WI38 (cell line): ENCODE results near the gene APOL5.

Source experiments
- H3K4me3 ChIP-seq: 2 replicates; pipeline ENCODE4 v1.5.1; 2011; ENCODE audit warnings: low read depth, mild to moderate bottlenecking, control low read depth, low read length
- CTCF ChIP-seq: IDR thresholded peaks from 2 replicates; pipeline ENCODE4 v1.5.1; 2012; ENCODE audit warnings: low read depth, mild to moderate bottlenecking, control low read depth, low read length

The APOL5 gene

GRCh38 chr22:35775339-35775738 lies 57.7 kb downstream of the APOL5 start:
- H3K4me3 ChIP-seq: no peak overlapping the region
- no peak for TF ChIP-seq CTCF

- TF ChIP-seq CTCF: no peak
- peak overlapping the region; percentile 27; the same call in 1 of the 2 replicates for H3K4me3 ChIP-seq
These were observed 59.8 kb downstream of the APOL5 start for GRCh38 chr22:35777335-35777975.
